ENCODE measurements around the gene CREBZF. TPM values are rescaled to one million over a fixed set of nuclear protein-coding genes. Genes with fewer than 3 reads are reported as not detected.

Gene CREBZF
- polyA plus RNA-seq, 1 donor (not counting 4 experiments of a cell fraction or from before 2014, with no cell fraction given) = 23.8 TPM

DNA sequence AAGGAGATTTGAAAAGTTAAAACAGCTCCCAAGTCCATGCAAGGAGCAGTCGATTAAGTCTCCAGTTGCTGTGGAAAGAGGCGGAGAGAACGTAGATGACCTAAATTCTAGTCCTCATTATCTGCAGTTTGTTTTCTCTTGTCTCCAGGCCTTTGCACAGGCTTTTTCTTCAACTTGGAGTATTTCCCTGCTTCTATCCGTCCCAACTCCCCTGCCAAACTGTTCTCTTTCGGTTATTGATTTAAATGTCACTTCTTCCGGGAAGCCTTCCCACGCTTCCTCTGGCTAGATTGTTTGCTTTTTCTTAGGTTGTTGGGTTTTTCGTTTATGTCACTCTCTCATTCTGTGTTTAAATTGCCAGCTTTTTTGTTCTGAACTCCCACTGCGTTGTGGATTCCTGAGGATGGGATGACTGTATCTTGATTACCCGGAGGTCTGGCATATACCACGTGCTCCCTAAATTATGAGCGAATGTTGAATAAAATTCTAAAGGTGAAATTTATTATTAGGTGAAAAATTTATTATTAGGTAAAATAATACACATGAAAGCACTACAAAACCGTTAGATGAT, 36.1 kb downstream of the CREBZF start:
- H4K20me1 ChIP-seq (ENCODE audit: control insufficient read depth, extremely low read depth, insufficient read depth, low read length) = no peaks in the 10 kb centered on the region
- peak overlapping the region; percentile 97 for H2AFZ ChIP-seq (ENCODE audit: control insufficient read depth, low read length)
- H3K4me3 ChIP-seq (ENCODE audit: control insufficient read depth in 2 of 3, extremely low read depth in 1 of 3, insufficient read depth in 2 of 3, low read depth in 1 of 3, low read length in 3 of 3) = peak overlapping the region; percentile 55 to 94 (median 93)
- FAIRE-seq (peak; percentile 61), DNase-seq (ENCODE audit: low read depth, low spot score) (no peak)
- H3K27ac ChIP-seq (ENCODE audit: control insufficient read depth, insufficient read depth, low read length) = peak overlapping the region; percentile 94
- dilution Hi-C loops (cut with MboI; ENCODE audit: extremely low pct_ligation_motif_present, low sequenced_read_pairs) = no loop called here
- peak overlapping the region; percentile 90 for H3K9ac ChIP-seq (ENCODE audit: control insufficient read depth, extremely low read depth, insufficient read depth, low read length)
- H3K4me1 ChIP-seq (ENCODE audit: control insufficient read depth, extremely low read depth, insufficient read depth, low read length) = peaks cover 20% of the 10 kb centered on the region
- peaks cover 35% of the 10 kb centered on the region for H3K79me2 ChIP-seq (ENCODE audit: control insufficient read depth, insufficient read depth, low read length)
- H3K9me3 ChIP-seq (ENCODE audit: control insufficient read depth, low read depth, low read length) = no peaks in the 10 kb centered on the region
- peak overlapping the region; percentile 82 for H3K4me2 ChIP-seq (ENCODE audit: control insufficient read depth, extremely low read depth, insufficient read depth, low read depth, low read length)
- TF ChIP-seq, protein P1, sequence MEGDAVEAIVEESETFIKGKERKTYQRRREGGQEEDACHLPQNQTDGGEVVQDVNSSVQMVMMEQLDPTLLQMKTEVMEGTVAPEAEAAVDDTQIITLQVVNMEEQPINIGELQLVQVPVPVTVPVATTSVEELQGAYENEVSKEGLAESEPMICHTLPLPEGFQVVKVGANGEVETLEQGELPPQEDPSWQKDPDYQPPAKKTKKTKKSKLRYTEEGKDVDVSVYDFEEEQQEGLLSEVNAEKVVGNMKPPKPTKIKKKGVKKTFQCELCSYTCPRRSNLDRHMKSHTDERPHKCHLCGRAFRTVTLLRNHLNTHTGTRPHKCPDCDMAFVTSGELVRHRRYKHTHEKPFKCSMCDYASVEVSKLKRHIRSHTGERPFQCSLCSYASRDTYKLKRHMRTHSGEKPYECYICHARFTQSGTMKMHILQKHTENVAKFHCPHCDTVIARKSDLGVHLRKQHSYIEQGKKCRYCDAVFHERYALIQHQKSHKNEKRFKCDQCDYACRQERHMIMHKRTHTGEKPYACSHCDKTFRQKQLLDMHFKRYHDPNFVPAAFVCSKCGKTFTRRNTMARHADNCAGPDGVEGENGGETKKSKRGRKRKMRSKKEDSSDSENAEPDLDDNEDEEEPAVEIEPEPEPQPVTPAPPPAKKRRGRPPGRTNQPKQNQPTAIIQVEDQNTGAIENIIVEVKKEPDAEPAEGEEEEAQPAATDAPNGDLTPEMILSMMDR (optimal IDR thresholded peaks at IDR 0.05 in 1 of 3, IDR thresholded peaks at IDR 0.05 in 1 of 3, conservative IDR thresholded peaks at IDR 0.05 in 1 of 3; ENCODE audit: extremely low read depth in 1 of 3, insufficient read depth in 2 of 3, low read length in 3 of 3) = no peak
- TF ChIP-seq EZH2 (IDR thresholded peaks at IDR 0.05; ENCODE audit: low read length) = no peak
- no peaks in the 10 kb centered on the region for H3K36me3 ChIP-seq (ENCODE audit: control insufficient read depth in 2 of 2, extremely low read depth in 1 of 2, insufficient read depth in 2 of 2, low read length in 2 of 2)
- no peaks in the 10 kb centered on the region for H3K27me3 ChIP-seq (ENCODE audit: control insufficient read depth, extremely low read depth, insufficient read depth, low read length)
- H3K9me1 ChIP-seq (ENCODE audit: control insufficient read depth, extremely low read depth, insufficient read depth, low read length) = no peaks in the 10 kb centered on the region

DNA sequence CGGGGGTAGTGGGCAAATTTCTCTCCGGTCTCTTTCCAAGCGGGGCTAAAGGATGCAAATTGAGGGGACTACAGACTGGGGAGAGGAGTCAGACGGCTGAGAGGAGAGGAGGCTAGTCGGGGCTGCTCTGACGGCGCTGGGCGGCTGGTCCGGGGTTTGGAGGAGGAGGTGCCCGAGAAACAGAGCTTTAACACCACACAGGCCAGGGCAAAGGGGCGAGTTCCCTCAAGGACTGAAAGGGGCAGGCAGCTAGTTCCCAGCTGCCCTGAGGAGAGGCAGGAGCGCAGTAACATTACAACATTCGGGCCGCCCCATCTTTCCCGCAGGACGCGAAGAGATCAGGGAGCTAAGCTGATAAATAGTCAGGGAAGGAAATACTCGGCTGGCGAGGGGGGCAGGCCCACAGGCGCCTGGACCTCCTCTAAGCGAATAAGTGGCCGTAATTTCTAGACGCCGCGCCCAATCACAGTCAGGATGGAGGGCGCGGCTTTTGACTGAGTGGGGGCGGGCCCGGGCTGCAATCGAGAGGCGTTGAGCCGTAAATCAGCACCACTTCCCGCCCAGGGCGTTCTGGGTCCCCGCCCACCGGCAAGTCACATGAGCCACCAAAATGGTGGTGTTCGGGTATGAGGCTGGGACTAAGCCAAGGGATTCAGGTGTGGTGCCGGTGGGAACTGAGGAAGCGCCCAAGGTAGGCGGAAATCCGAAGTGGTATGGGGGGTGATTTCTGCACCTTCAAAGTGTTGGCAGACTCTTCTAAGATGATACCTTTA, 36.7 kb downstream of the CREBZF start, which contains the start of gene TMEM126B:
TSS of gene TMEM126B (plus strand) at position 596 of the 773 bp plus-strand sequence. CDS start at position 611, 15 bp downstream.
- Histone ChIP-seq H3K79me2 (ENCODE audit: control insufficient read depth, insufficient read depth, low read length) (peaks cover 35% of the 10 kb centered on the region), H3K4me2 (ENCODE audit: control insufficient read depth, extremely low read depth, insufficient read depth, low read depth, low read length) (peak within 1 kb of the TSS; percentile 98), H3K36me3 (ENCODE audit: control insufficient read depth in 2 of 2, extremely low read depth in 1 of 2, insufficient read depth in 2 of 2, low read length in 2 of 2) (no peaks in the 10 kb centered on the region), H3K27me3 (ENCODE audit: control insufficient read depth, extremely low read depth, insufficient read depth, low read length) (no peaks in the 10 kb centered on the region), H3K4me3 (ENCODE audit: control insufficient read depth in 2 of 3, extremely low read depth in 1 of 3, insufficient read depth in 2 of 3, low read depth in 1 of 3, low read length in 3 of 3) (peak within 1 kb of the TSS; percentile 55 to 94 (median 93)), H2AFZ (ENCODE audit: control insufficient read depth, low read length) (peak within 1 kb of the TSS; percentile 97), H3K9ac (ENCODE audit: control insufficient read depth, extremely low read depth, insufficient read depth, low read length) (peak within 1 kb of the TSS; percentile 90), H3K27ac (ENCODE audit: control insufficient read depth, insufficient read depth, low read length) (peak within 1 kb of the TSS; percentile 94), H4K20me1 (ENCODE audit: control insufficient read depth, extremely low read depth, insufficient read depth, low read length) (no peaks in the 10 kb centered on the region), H3K9me3 (ENCODE audit: control insufficient read depth, low read depth, low read length) (no peaks in the 10 kb centered on the region), H3K4me1 (ENCODE audit: control insufficient read depth, extremely low read depth, insufficient read depth, low read length) (peaks cover 20% of the 10 kb centered on the region), H3K9me1 (ENCODE audit: control insufficient read depth, extremely low read depth, insufficient read depth, low read length) (no peaks in the 10 kb centered on the region)
- DNase-seq (ENCODE audit: low read depth, low spot score) (peak; percentile 70), FAIRE-seq (peak; percentile 69)
- dilution Hi-C loops (cut with MboI; ENCODE audit: extremely low pct_ligation_motif_present, low sequenced_read_pairs) = no loop called here
- TF ChIP-seq, protein P1 (optimal IDR thresholded peaks at IDR 0.05 in 1 of 3, IDR thresholded peaks at IDR 0.05 in 1 of 3, conservative IDR thresholded peaks at IDR 0.05 in 1 of 3; ENCODE audit: extremely low read depth in 1 of 3, insufficient read depth in 2 of 3, low read length in 3 of 3) = no peak
- no peak for TF ChIP-seq EZH2 (IDR thresholded peaks at IDR 0.05; ENCODE audit: low read length)
